Body of pancreas (tissue), 4 donors: Measurements from ENCODE around the gene COL5A2. TPM values are rescaled to one million over a fixed set of nuclear protein-coding genes. Genes with fewer than 3 reads are reported as not detected.

Experiments
- ATAC-seq: fragments of 150-250 bp; one replicate; pipeline ENCODE4 v1.9.1; 2016
- DNase-seq, 4 donors: peaks; one replicate each; pipeline ENCODE4 v3.0.0-alpha.2; 2019
- H3K27ac ChIP-seq, 4 donors: fragments of 200-600 bp; sonication (generic); 1 replicate in 3 of 4; 2 replicates in 1 of 4; pipeline versions ENCODE4 v1.5.1 to v1.6.1; 2016 to 2019; ENCODE audit warnings: mild to moderate bottlenecking in 1 of 4, mixed read lengths in 1 of 4, moderate library complexity in 1 of 4
- H3K27me3 ChIP-seq, 2 donors: fragments of 200-600 bp; sonication (generic); one replicate each; pipeline ENCODE4 v1.6.0; 2016; ENCODE audit warnings: mild to moderate bottlenecking in 1 of 2
- H3K36me3 ChIP-seq, 2 donors: fragments of 200-600 bp; sonication (generic); replicated peaks in 1 of 2; 2 replicates each; pipeline ENCODE4 v1.5.1; 2016; ENCODE audit warnings: low read depth in 2 of 2; ENCODE audit not compliant: insufficient read depth in 1 of 2
- H3K4me1 ChIP-seq: fragments of 200-600 bp; sonication (generic); one replicate; pipeline ENCODE4 v1.6.0; 2016
- H3K4me3 ChIP-seq, 2 donors: fragments of 200-600 bp; sonication (generic); 1 replicate in 1 of 2; 2 replicates in 1 of 2; pipeline ENCODE4 v1.5.1; 2016 to 2019
- H3K9me3 ChIP-seq, 3 donors: fragments of 200-600 bp; sonication (generic); 1 replicate in 2 of 3; 2 replicates in 1 of 3; pipeline ENCODE4 v1.5.1; 2016
- POLR2A ChIP-seq, 3 donors: fragments of 450-650 bp; IDR thresholded peaks; one replicate each; pipeline ENCODE4 v1.6.1; 2016; ENCODE audit warnings: antibody characterized with exemption in 3 of 3, mild to moderate bottlenecking in 2 of 3
- WGBS, 2 donors: methylation state at CpG; one replicate each; pipeline ENCODE4 v1.1.5; 2017; 5-methylcytosine and 5-hydroxymethylcytosine counted together
- intact Hi-C: fragments of 100-400 bp; cut with DNase I; formaldehyde crosslinking; loops from one replicate; pipeline ENCODE4 v1.15.1; 2023
- total RNA-seq, 2 donors: library from RNA; depleted of rRNA; stranded (reverse); fragments of >200 nt; gene quantifications; one replicate each; pipeline ENCODE4 v1.1.0, GENCODE V29; 2016
- TF ChIP-seq, protein P1 (sequence below), 7 experiments: fragments of 450-650 bp in 4 of 7; fragments of 200-600 bp in 3 of 7; sonication (generic) in 3 of 7; IDR thresholded peaks; one replicate each; pipeline ENCODE4 v1.5.1; 2016 to 2019; ENCODE audit warnings: antibody characterized with exemption in 7 of 7

COL5A2 gene
- total RNA-seq, 2 donors from 2014 or later = 10.1 to 24.1 TPM

GRCh38 chr2:189131991-189132390, 47.6 kb downstream of the COL5A2 start:
- no peaks in the 10 kb centered on the region for H3K36me3 ChIP-seq
- DNase-seq = no peak
- WGBS, 2 donors = 65 to 70% methylated on average over 3 of the region's 3 CpGs
- no peak overlapping the region for H3K4me3 ChIP-seq
- H3K27me3 ChIP-seq = no peaks in the 10 kb centered on the region
- H3K9me3 ChIP-seq = no peaks in the 10 kb centered on the region
- intact Hi-C loops = no loop called here
- TF ChIP-seq, protein P1, sequence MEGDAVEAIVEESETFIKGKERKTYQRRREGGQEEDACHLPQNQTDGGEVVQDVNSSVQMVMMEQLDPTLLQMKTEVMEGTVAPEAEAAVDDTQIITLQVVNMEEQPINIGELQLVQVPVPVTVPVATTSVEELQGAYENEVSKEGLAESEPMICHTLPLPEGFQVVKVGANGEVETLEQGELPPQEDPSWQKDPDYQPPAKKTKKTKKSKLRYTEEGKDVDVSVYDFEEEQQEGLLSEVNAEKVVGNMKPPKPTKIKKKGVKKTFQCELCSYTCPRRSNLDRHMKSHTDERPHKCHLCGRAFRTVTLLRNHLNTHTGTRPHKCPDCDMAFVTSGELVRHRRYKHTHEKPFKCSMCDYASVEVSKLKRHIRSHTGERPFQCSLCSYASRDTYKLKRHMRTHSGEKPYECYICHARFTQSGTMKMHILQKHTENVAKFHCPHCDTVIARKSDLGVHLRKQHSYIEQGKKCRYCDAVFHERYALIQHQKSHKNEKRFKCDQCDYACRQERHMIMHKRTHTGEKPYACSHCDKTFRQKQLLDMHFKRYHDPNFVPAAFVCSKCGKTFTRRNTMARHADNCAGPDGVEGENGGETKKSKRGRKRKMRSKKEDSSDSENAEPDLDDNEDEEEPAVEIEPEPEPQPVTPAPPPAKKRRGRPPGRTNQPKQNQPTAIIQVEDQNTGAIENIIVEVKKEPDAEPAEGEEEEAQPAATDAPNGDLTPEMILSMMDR (IDR thresholded peaks at IDR 0.05) = no peak
- TF ChIP-seq POLR2A (IDR thresholded peaks at IDR 0.05) = no peak
- ATAC-seq = no peak
- H3K27ac ChIP-seq = no peak overlapping the region
- H3K4me1 ChIP-seq = no peaks in the 10 kb centered on the region

DNA sequence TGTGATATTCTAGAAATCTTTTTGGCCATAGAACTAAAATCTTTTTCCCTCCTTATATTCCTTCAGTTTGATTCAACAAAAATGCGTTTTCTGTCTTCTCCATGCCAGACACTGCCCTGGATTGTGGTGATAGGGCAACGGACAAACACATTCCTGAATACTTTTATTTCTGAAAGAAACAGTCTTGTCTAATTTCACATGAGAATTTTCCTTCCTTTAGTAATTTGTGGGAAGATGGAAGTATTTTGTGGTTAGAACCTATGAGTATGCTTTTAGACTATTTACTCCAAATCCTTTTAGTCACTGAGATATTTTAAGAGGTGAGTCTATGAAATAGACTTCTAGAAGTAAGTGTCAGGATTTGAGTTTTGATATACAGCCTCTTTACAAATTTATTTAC, 49.6 kb downstream of the COL5A2 start:
- Histone ChIP-seq H3K9me3 (no peaks in the 10 kb centered on the region), H3K4me1 (no peaks in the 10 kb centered on the region), H3K4me3 (no peak overlapping the region), H3K27me3 (no peaks in the 10 kb centered on the region), H3K36me3 (no peaks in the 10 kb centered on the region), H3K27ac (no peak overlapping the region)
- no peak for TF ChIP-seq POLR2A (IDR thresholded peaks at IDR 0.05)
- TF ChIP-seq, protein P1 (IDR thresholded peaks at IDR 0.05) = no peak
- 80 to 81% methylated on average over 2 of the region's 2 CpGs for WGBS, 2 donors
- ATAC-seq (no peak), DNase-seq (no peak)
- intact Hi-C loops = no loop called here

DNA sequence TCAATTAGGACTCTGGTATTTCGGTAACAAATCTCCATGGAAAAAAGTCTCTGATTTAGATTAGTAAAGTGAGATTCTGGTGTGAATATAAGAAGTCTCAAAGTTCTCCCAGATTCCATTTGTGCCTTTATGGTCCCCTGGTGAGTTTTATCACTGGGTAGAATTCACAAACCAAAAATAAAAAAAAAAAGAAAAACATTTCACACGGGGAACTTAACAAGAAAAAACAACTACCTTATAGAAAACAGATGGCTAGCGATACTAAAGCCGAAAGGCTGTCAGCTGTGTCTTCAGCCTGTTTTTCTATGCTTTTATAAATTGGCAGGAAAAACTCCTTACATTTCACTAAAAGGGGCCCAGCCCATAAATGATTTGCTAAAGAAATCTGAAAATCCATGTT, 50.6 kb downstream of the COL5A2 start:
- H3K4me1 ChIP-seq = no peaks in the 10 kb centered on the region
- DNase-seq = no peak
- H3K4me3 ChIP-seq = no peak overlapping the region
- 66 to 78% methylated on average over 4 of the region's 4 CpGs for WGBS, 2 donors
- no peaks in the 10 kb centered on the region for H3K9me3 ChIP-seq
- TF ChIP-seq POLR2A (IDR thresholded peaks at IDR 0.05) = no peak
- TF ChIP-seq, protein P1 (IDR thresholded peaks at IDR 0.05) = no peak
- no peak for ATAC-seq
- intact Hi-C loops = no loop called here
- H3K27ac ChIP-seq = no peak overlapping the region
- no peaks in the 10 kb centered on the region for H3K36me3 ChIP-seq
- H3K27me3 ChIP-seq = no peaks in the 10 kb centered on the region

GRCh38 chr2:189127756-189128155, 51.8 kb downstream of the COL5A2 start:
- ATAC-seq (no peak), DNase-seq (no peak)
- intact Hi-C loops = no loop called here
- TF ChIP-seq, protein P1 (IDR thresholded peaks at IDR 0.05) = no peak
- TF ChIP-seq POLR2A (IDR thresholded peaks at IDR 0.05) = no peak
- Histone ChIP-seq H3K9me3 (no peaks in the 10 kb centered on the region), H3K27ac (no peak overlapping the region), H3K4me1 (no peaks in the 10 kb centered on the region), H3K27me3 (no peaks in the 10 kb centered on the region), H3K4me3 (no peak overlapping the region), H3K36me3 (no peaks in the 10 kb centered on the region)
- WGBS, 2 donors = 46 to 56% methylated on average over 1 of the region's 1 CpG

GRCh38 chr2:189125195-189125594, 54.4 kb downstream of the COL5A2 start:
- no peak for ATAC-seq
- DNase-seq = no peak
- no peaks in the 10 kb centered on the region for H3K9me3 ChIP-seq
- no peaks in the 10 kb centered on the region for H3K27me3 ChIP-seq
- TF ChIP-seq, protein P1 (IDR thresholded peaks at IDR 0.05) = no peak
- TF ChIP-seq POLR2A (IDR thresholded peaks at IDR 0.05) = no peak
- no peak overlapping the region for H3K4me3 ChIP-seq
- H3K4me1 ChIP-seq = no peaks in the 10 kb centered on the region
- intact Hi-C loops = no loop called here
- no peak overlapping the region for H3K27ac ChIP-seq
- no peaks in the 10 kb centered on the region for H3K36me3 ChIP-seq
